PC-9 (cell line): ENCODE data around the gene PPP2R2C. TPM values are rescaled to one million over a fixed set of nuclear protein-coding genes. Genes with fewer than 3 reads are reported as not detected.

Experiments used
- BruUV-seq: library from RNA; stranded (reverse); fragments of 400-500 nt; replicated peaks from 2 replicates; lab custom pipeline; 2021; lab: Mats Ljungman, UMichigan
- CTCF ChIA-PET: fragments of 300-600 bp; sonication (Branson Sonifier 250); formaldehyde crosslinking; loops from one replicate; lab custom pipeline; 2022; ENCODE audit warnings: antibody characterized with exemption; lab: Charles Lee
- POLR2A ChIA-PET: fragments of 300-600 bp; sonication (Branson Sonifier 250); formaldehyde crosslinking; loops from one replicate; lab custom pipeline; 2022; ENCODE audit warnings: antibody characterized with exemption; ENCODE audit not compliant: unreplicated experiment; lab: Charles Lee
- DNase-seq, 2 experiments: peaks; one replicate each; pipeline versions ENCODE4 v3.0.0 to v3.0.0-alpha.2; 2015 to 2022; ENCODE audit warnings: mixed read lengths in 1 of 2
- H2AFZ ChIP-seq: fragments of 200-600 bp; sonication (generic); 2 replicates; pipeline ENCODE4 v1.8.1; 2017; ENCODE audit warnings: antibody characterized with exemption
- H3F3A ChIP-seq: fragments of 200-600 bp; sonication (generic); 2 replicates; pipeline ENCODE4 v1.8.1; 2017; ENCODE audit warnings: antibody characterized with exemption, mild to moderate bottlenecking, low read depth; ENCODE audit not compliant: insufficient read depth
- H3K27ac ChIP-seq: fragments of 200-600 bp; sonication (generic); 2 replicates; pipeline ENCODE4 v1.6.1; 2016; ENCODE audit warnings: mixed run types
- H3K27me3 ChIP-seq: fragments of 200-600 bp; sonication (generic); 2 replicates; pipeline ENCODE4 v1.6.1; 2016; ENCODE audit warnings: low read depth, mixed run types; ENCODE audit not compliant: insufficient read depth
- H3K36me3 ChIP-seq: fragments of 200-600 bp; sonication (generic); 2 replicates; pipeline ENCODE4 v1.6.1; 2016; ENCODE audit warnings: low read depth, mixed run types
- H3K4me1 ChIP-seq: fragments of 200-600 bp; sonication (generic); replicated peaks from 2 replicates; pipeline ENCODE4 v1.6.1; 2016; ENCODE audit warnings: mixed run types; ENCODE audit not compliant: insufficient read depth
- H3K4me2 ChIP-seq: fragments of 200-600 bp; sonication (generic); 2 replicates; pipeline ENCODE4 v1.6.1; 2017; ENCODE audit warnings: mixed run types
- H3K4me3 ChIP-seq: fragments of 200-600 bp; sonication (generic); 2 replicates; pipeline ENCODE4 v1.6.1; 2016; ENCODE audit warnings: mixed run types
- H3K79me2 ChIP-seq: fragments of 200-600 bp; sonication (generic); 2 replicates; pipeline ENCODE4 v1.6.1; 2017; ENCODE audit warnings: low read depth, mixed run types
- H3K9me2 ChIP-seq: fragments of 200-600 bp; sonication (generic); 2 replicates; pipeline ENCODE4 v1.8.1; 2017; ENCODE audit warnings: mild to moderate bottlenecking; ENCODE audit not compliant: insufficient read depth
- H3K9me3 ChIP-seq: fragments of 200-600 bp; sonication (generic); 2 replicates; pipeline ENCODE4 v1.8.1; 2016; ENCODE audit warnings: low read depth; ENCODE audit not compliant: insufficient read depth
- H4K20me1 ChIP-seq: fragments of 200-600 bp; sonication (generic); 2 replicates; pipeline ENCODE4 v1.8.1; 2017; ENCODE audit not compliant: insufficient read depth
- CTCF ChIP-seq: fragments of 200-600 bp; sonication (generic); conservative IDR thresholded peaks from 2 replicates; pipeline ENCODE4 v1.6.1; 2017; ENCODE audit warnings: mixed run types, antibody characterized with exemption, mild to moderate bottlenecking, moderate library complexity
- EZH2 ChIP-seq: fragments of 200-600 bp; sonication (generic); IDR thresholded peaks from 2 replicates; pipeline ENCODE4 v1.8.0; 2017; ENCODE audit warnings: antibody characterized with exemption, low read depth
- intact Hi-C: fragments of 100-400 bp; cut with micrococcal nuclease; formaldehyde crosslinking; loops from one replicate; pipeline ENCODE4 v1.10.0; 2022; ENCODE audit not compliant: unreplicated experiment
- total RNA-seq: library from RNA; stranded (reverse); gene quantifications from 2 replicates; pipeline ENCODE4 v1.2.3, GENCODE V29; 2021

Gene PPP2R2C
- total RNA-seq, 1 experiment from 2014 or later = 40.9 TPM

- Histone ChIP-seq H3K9me3 (no peaks in the 10 kb centered on the region), H3K27me3 (no peaks in the 10 kb centered on the region), H3K4me3 (no peak overlapping the region), H3K27ac (no peak overlapping the region), H2AFZ (no peak overlapping the region), H4K20me1 (no peaks in the 10 kb centered on the region), H3K79me2 (no peaks in the 10 kb centered on the region), H3K9me2 (no peaks in the 10 kb centered on the region), H3K4me2 (no peak overlapping the region), H3K4me1 (0 out of 2 replicates have a peak, but pooled peaks cover 3% of the 10 kb centered on the region), H3K36me3 (no peaks in the 10 kb centered on the region), H3F3A (no peaks in the 10 kb centered on the region)
- ChIA-PET POLR2A (no interaction called here), CTCF (interaction anchor here (1.5 to 1.6 kb wide), 2 partner anchors 63 to 76 kb away, joined by 18 to 25 read pairs; no protein-coding TSS in a partner anchor)
- TF ChIP-seq CTCF (no peak), EZH2 (no peak)
- no peak for DNase-seq
- BruUV-seq = no TSS peak
- intact Hi-C loops = loop anchor here (1.0 to 2.0 kb wide), 4 partner anchors 18 to 328 kb away; no protein-coding TSS in a partner anchor
Measured at GRCh38 chr4:6326312-6327060, 145.9 kb downstream of the PPP2R2C start.

- Histone ChIP-seq H3K27me3 (no peaks in the 10 kb centered on the region), H2AFZ (no peak overlapping the region), H3F3A (no peaks in the 10 kb centered on the region), H3K4me3 (no peak overlapping the region), H3K9me3 (no peaks in the 10 kb centered on the region), H3K27ac (no peak overlapping the region), H3K4me1 (0 out of 2 replicates have a peak, but pooled peaks cover 3% of the 10 kb centered on the region), H3K9me2 (no peaks in the 10 kb centered on the region), H4K20me1 (no peaks in the 10 kb centered on the region), H3K36me3 (no peaks in the 10 kb centered on the region), H3K4me2 (no peak overlapping the region), H3K79me2 (no peaks in the 10 kb centered on the region)
- POLR2A ChIA-PET = no interaction called here
- intact Hi-C loops = loop anchor here (2.0 kb wide), 1 partner anchor 17 kb away; no protein-coding TSS in a partner anchor
- DNase-seq = no peak
- BruUV-seq = no TSS peak
- TF ChIP-seq CTCF (no peak), EZH2 (no peak)
- CTCF ChIA-PET = no interaction called here
Measured at GRCh38 chr4:6325788-6326290, 146.6 kb downstream of the PPP2R2C start.

- no peak overlapping the region for H3K4me2 ChIP-seq
- H3K36me3 ChIP-seq = no peaks in the 10 kb centered on the region
- ChIA-PET CTCF (interaction anchor here (0.6 kb wide), 1 partner anchor 299 kb away, joined by 13 read pairs; no protein-coding TSS in a partner anchor), POLR2A (interaction anchor here (0.6 kb wide), 1 partner anchor 736 kb away, joined by 3 read pairs; no protein-coding TSS in a partner anchor)
- TF ChIP-seq CTCF = no peak
- no peak for TF ChIP-seq EZH2
- no peaks in the 10 kb centered on the region for H3K27me3 ChIP-seq
- no peaks in the 10 kb centered on the region for H3K79me2 ChIP-seq
- BruUV-seq = no TSS peak
- H3F3A ChIP-seq = no peaks in the 10 kb centered on the region
- H3K9me2 ChIP-seq = no peaks in the 10 kb centered on the region
- no peaks in the 10 kb centered on the region for H3K9me3 ChIP-seq
- peak in 1 of 2 experiments; percentile 71 for DNase-seq
- no peaks in the 10 kb centered on the region for H4K20me1 ChIP-seq
- H3K27ac ChIP-seq = no peak overlapping the region
- 0 out of 2 replicates have a peak, but pooled peaks cover 3% of the 10 kb centered on the region for H3K4me1 ChIP-seq
- intact Hi-C loops = no loop called here
- no peak overlapping the region for H3K4me3 ChIP-seq
- no peak overlapping the region for H2AFZ ChIP-seq
Measured at GRCh38 chr4:6324999-6325787, 147.2 kb downstream of the PPP2R2C start.
